Measurements from ENCODE around the gene TBC1D32.

DNA sequence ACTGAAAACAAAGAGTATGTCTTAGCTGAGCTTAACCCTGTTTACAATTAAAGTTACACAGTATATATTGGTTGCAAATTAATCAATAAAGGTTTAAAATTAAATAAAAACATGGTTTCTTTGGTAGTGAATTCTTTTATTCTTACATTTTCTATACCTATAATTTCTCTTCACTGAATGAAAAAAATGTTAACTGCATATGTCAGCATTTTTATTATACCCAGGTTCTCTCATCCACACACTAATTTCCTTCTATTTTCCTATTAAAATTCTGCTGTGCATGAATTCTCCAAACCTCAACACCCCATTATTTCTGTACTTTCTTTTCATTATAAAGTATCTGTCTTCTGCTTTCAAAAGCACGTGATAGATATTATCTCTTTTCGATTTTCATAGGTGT, 91.9 kb downstream of the TBC1D32 start:
- TF ChIP-seq ZFP3 (CRISPR knock-in tag; IDR thresholded peaks at IDR 0.05) (no peak), ZNF8 (CRISPR knock-in tag; IDR thresholded peaks at IDR 0.05) (no peak), SNAI2 (CRISPR knock-in tag; IDR thresholded peaks at IDR 0.05) (no peak), CSDC2 (CRISPR knock-in tag; IDR thresholded peaks at IDR 0.05) (no peak), BACH2 (CRISPR knock-in tag; IDR thresholded peaks at IDR 0.05; ENCODE audit: borderline replicate concordance) (no peak), PPARA (CRISPR knock-in tag; IDR thresholded peaks at IDR 0.05; ENCODE audit: borderline replicate concordance) (no peak), ZNF70 (CRISPR knock-in tag; IDR thresholded peaks at IDR 0.05) (no peak), ARNTL (CRISPR knock-in tag; IDR thresholded peaks at IDR 0.05; ENCODE audit: borderline replicate concordance, low read depth) (no peak), ZFP30 (CRISPR knock-in tag; IDR thresholded peaks at IDR 0.05) (no peak), TCF4 (CRISPR knock-in tag; IDR thresholded peaks at IDR 0.05; ENCODE audit: borderline replicate concordance) (no peak), ESRRG (CRISPR knock-in tag; IDR thresholded peaks at IDR 0.05) (no peak)
- TF ChIP-seq, protein P1, sequence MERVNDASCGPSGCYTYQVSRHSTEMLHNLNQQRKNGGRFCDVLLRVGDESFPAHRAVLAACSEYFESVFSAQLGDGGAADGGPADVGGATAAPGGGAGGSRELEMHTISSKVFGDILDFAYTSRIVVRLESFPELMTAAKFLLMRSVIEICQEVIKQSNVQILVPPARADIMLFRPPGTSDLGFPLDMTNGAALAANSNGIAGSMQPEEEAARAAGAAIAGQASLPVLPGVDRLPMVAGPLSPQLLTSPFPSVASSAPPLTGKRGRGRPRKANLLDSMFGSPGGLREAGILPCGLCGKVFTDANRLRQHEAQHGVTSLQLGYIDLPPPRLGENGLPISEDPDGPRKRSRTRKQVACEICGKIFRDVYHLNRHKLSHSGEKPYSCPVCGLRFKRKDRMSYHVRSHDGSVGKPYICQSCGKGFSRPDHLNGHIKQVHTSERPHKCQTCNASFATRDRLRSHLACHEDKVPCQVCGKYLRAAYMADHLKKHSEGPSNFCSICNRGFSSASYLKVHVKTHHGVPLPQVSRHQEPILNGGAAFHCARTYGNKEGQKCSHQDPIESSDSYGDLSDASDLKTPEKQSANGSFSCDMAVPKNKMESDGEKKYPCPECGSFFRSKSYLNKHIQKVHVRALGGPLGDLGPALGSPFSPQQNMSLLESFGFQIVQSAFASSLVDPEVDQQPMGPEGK (CRISPR knock-in tag; IDR thresholded peaks at IDR 0.05; ENCODE audit: borderline replicate concordance), result no peak
- TF ChIP-seq, protein P2, sequence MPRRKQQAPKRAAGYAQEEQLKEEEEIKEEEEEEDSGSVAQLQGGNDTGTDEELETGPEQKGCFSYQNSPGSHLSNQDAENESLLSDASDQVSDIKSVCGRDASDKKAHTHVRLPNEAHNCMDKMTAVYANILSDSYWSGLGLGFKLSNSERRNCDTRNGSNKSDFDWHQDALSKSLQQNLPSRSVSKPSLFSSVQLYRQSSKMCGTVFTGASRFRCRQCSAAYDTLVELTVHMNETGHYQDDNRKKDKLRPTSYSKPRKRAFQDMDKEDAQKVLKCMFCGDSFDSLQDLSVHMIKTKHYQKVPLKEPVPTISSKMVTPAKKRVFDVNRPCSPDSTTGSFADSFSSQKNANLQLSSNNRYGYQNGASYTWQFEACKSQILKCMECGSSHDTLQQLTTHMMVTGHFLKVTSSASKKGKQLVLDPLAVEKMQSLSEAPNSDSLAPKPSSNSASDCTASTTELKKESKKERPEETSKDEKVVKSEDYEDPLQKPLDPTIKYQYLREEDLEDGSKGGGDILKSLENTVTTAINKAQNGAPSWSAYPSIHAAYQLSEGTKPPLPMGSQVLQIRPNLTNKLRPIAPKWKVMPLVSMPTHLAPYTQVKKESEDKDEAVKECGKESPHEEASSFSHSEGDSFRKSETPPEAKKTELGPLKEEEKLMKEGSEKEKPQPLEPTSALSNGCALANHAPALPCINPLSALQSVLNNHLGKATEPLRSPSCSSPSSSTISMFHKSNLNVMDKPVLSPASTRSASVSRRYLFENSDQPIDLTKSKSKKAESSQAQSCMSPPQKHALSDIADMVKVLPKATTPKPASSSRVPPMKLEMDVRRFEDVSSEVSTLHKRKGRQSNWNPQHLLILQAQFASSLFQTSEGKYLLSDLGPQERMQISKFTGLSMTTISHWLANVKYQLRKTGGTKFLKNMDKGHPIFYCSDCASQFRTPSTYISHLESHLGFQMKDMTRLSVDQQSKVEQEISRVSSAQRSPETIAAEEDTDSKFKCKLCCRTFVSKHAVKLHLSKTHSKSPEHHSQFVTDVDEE (CRISPR knock-in tag; IDR thresholded peaks at IDR 0.05), result no peak
